Liver (tissue), 9 donors: ENCODE data around the gene ADAMTS14. TPM values are rescaled to one million over a fixed set of nuclear protein-coding genes. Genes with fewer than 3 reads are reported as not detected.

Source experiments
- DNase-seq: peaks from one replicate; pipeline ENCODE4 v3.0.0-alpha.2; 2017; ENCODE audit warnings: low spot score
- H3K27ac ChIP-seq, 2 donors: one replicate each; pipeline ENCODE4 v1.7.0; 2013; ENCODE audit warnings: inconsistent platforms in 2 of 2, low read length in 2 of 2, control low read depth in 1 of 2, low read depth in 1 of 2, mild to moderate bottlenecking in 1 of 2
- H3K27me3 ChIP-seq, 4 donors: one replicate each; pipeline versions ENCODE4 v1.6.1 to v1.7.0; 2013; ENCODE audit warnings: low read length in 3 of 4, inconsistent platforms in 1 of 4, mild to moderate bottlenecking in 1 of 4, moderate library complexity in 1 of 4; ENCODE audit not compliant: control insufficient read depth in 4 of 4, insufficient read depth in 4 of 4
- H3K36me3 ChIP-seq, 4 donors: one replicate each; pipeline versions ENCODE4 v1.6.1 to v1.7.0; 2013; ENCODE audit warnings: low read length in 3 of 4, mild to moderate bottlenecking in 3 of 4, low read depth in 1 of 4, moderate library complexity in 1 of 4; ENCODE audit not compliant: control insufficient read depth in 4 of 4, insufficient read depth in 3 of 4
- H3K4me1 ChIP-seq, 4 donors: one replicate each; pipeline versions ENCODE4 v1.6.1 to v1.7.0; 2013; ENCODE audit warnings: low read length in 3 of 4, mild to moderate bottlenecking in 3 of 4, moderate library complexity in 1 of 4; ENCODE audit not compliant: control insufficient read depth in 4 of 4, insufficient read depth in 4 of 4
- H3K4me3 ChIP-seq, 3 donors: one replicate each; pipeline versions ENCODE4 v1.6.1 to v1.7.0; 2013; ENCODE audit warnings: low read length in 3 of 3, control low read depth in 1 of 3, low read depth in 1 of 3, mild to moderate bottlenecking in 1 of 3
- H3K9ac ChIP-seq, 2 donors: one replicate each; pipeline ENCODE4 v1.7.0; 2013; ENCODE audit warnings: low read length in 2 of 2, mild to moderate bottlenecking in 2 of 2, moderate library complexity in 2 of 2, control low read depth in 1 of 2, low read depth in 1 of 2
- H3K9me3 ChIP-seq, 4 donors: one replicate each; pipeline versions ENCODE4 v1.6.1 to v1.7.0; 2013; ENCODE audit warnings: low read length in 3 of 4; ENCODE audit not compliant: control insufficient read depth in 4 of 4
- CTCF ChIP-seq: fragments of 150-350 bp; IDR thresholded peaks from 2 replicates; pipeline ENCODE4 v1.5.1; 2017; ENCODE audit warnings: improper control_type of control experiment, low read depth, low read length; ENCODE audit not compliant: missing input control
- EGR1 ChIP-seq, 2 donors: IDR thresholded peaks; 2 replicates each; pipeline ENCODE4 v1.6.1; 2016 to 2018; ENCODE audit warnings: antibody characterized with exemption in 2 of 2, low read depth in 2 of 2
- FOXA2 ChIP-seq: IDR thresholded peaks from 2 replicates; pipeline ENCODE4 v1.6.1; 2016; ENCODE audit warnings: antibody characterized with exemption
- GABPA ChIP-seq, 2 donors: IDR thresholded peaks in 1 of 2; conservative IDR thresholded peaks in 1 of 2; 2 replicates each; pipeline ENCODE4 v1.6.1; 2016; ENCODE audit warnings: antibody characterized with exemption in 2 of 2, mild to moderate bottlenecking in 1 of 2, moderate library complexity in 1 of 2
- HNF4A ChIP-seq, 2 donors: conservative IDR thresholded peaks; 2 replicates each; pipeline ENCODE4 v1.6.1; 2016; ENCODE audit warnings: antibody characterized with exemption in 2 of 2, mild to moderate bottlenecking in 2 of 2
- HNF4G ChIP-seq: IDR thresholded peaks from 2 replicates; pipeline ENCODE4 v1.6.1; 2016; ENCODE audit warnings: antibody characterized with exemption
- JUND ChIP-seq, 2 donors: IDR thresholded peaks; 2 replicates each; pipeline ENCODE4 v1.6.1; 2016; ENCODE audit warnings: antibody characterized with exemption in 2 of 2
- RAD21 ChIP-seq, 2 donors: IDR thresholded peaks; 2 replicates each; pipeline ENCODE4 v1.6.1; 2016; ENCODE audit warnings: antibody characterized with exemption in 2 of 2, mild to moderate bottlenecking in 2 of 2
- RXRA ChIP-seq, 2 donors: IDR thresholded peaks; 2 replicates each; pipeline ENCODE4 v1.6.1; 2017 to 2018; ENCODE audit warnings: antibody characterized with exemption in 2 of 2, mild to moderate bottlenecking in 1 of 2
- SP1 ChIP-seq: IDR thresholded peaks from 2 replicates; pipeline ENCODE4 v1.6.1; 2018; ENCODE audit warnings: antibody characterized with exemption, mild to moderate bottlenecking
- YY1 ChIP-seq: IDR thresholded peaks from 2 replicates; pipeline ENCODE4 v1.6.1; 2016; ENCODE audit warnings: antibody characterized with exemption, mild to moderate bottlenecking
- WGBS: extraction: QIAGEN DNeasy Blood & Tissue Kit; methylation state at CpG from one replicate; pipeline ENCODE4 v1.1.7; 2013; 5-methylcytosine and 5-hydroxymethylcytosine counted together
- polyA plus RNA-seq, 2 donors: library from polyadenylated mRNA; stranded (reverse) in 1 of 2; unstranded in 1 of 2; fragments of 200-250 nt in 1 of 2; fragments of >200 nt in 1 of 2; fragmentation: Nextera tagmentation in 1 of 2; extraction: Ambion mirVana in 1 of 2; gene quantifications; one replicate each; pipeline versions ENCODE4 v1.2.1 to v1.2.3, GENCODE V29; 2013 to 2015
- total RNA-seq, 2 donors: library from RNA; depleted of rRNA; stranded (reverse); fragments of >200 nt; gene quantifications; one replicate each; pipeline ENCODE4 v1.2.3, GENCODE V29; 2014
- TF ChIP-seq, protein P1 (sequence below): IDR thresholded peaks from 2 replicates; pipeline ENCODE4 v1.6.1; 2016; ENCODE audit warnings: antibody characterized with exemption, mild to moderate bottlenecking
- TF ChIP-seq, protein P2 (sequence below): IDR thresholded peaks from 2 replicates; pipeline ENCODE4 v1.6.1; 2016; ENCODE audit warnings: antibody characterized with exemption
- TF ChIP-seq, protein P3 (sequence below): IDR thresholded peaks from 2 replicates; pipeline ENCODE4 v1.6.1; 2016; ENCODE audit warnings: antibody characterized with exemption
- donor health status: healthy.
- donor health status: healthy.
- donor health status: healthy.
- donor health status: healthy.
- donor health status: healthy.

The ADAMTS14 gene
- total and polyA plus RNA-seq, 4 donors = 0.09 to 0.33 (median 0.13) TPM

DNA sequence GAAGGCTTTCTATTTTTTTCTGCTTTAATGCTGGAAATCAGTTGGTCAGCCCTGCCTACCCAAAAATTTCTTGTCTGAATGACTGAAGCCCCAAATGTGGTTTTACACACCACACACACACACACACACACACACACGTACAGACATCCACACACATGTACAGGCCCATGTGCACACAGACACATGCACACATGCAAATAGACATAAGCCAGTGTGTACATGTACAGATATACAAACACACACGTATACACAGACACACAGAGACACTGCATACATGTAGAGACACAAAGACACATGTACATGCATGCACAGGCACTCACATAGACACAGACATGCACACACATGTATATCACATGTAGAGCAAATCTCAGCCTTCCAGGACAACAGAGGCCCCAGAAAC is 58.6 kb downstream of the ADAMTS14 start (continued):
- TF ChIP-seq, protein P1, sequence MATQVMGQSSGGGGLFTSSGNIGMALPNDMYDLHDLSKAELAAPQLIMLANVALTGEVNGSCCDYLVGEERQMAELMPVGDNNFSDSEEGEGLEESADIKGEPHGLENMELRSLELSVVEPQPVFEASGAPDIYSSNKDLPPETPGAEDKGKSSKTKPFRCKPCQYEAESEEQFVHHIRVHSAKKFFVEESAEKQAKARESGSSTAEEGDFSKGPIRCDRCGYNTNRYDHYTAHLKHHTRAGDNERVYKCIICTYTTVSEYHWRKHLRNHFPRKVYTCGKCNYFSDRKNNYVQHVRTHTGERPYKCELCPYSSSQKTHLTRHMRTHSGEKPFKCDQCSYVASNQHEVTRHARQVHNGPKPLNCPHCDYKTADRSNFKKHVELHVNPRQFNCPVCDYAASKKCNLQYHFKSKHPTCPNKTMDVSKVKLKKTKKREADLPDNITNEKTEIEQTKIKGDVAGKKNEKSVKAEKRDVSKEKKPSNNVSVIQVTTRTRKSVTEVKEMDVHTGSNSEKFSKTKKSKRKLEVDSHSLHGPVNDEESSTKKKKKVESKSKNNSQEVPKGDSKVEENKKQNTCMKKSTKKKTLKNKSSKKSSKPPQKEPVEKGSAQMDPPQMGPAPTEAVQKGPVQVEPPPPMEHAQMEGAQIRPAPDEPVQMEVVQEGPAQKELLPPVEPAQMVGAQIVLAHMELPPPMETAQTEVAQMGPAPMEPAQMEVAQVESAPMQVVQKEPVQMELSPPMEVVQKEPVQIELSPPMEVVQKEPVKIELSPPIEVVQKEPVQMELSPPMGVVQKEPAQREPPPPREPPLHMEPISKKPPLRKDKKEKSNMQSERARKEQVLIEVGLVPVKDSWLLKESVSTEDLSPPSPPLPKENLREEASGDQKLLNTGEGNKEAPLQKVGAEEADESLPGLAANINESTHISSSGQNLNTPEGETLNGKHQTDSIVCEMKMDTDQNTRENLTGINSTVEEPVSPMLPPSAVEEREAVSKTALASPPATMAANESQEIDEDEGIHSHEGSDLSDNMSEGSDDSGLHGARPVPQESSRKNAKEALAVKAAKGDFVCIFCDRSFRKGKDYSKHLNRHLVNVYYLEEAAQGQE = no peak
- TF ChIP-seq EGR1 (IDR thresholded peaks at IDR 0.05; ENCODE audit: low read depth in 2 of 2) (no peak), FOXA2 (no peak)

GRCh38 chr10:70732569-70732968 is 60.3 kb downstream of the ADAMTS14 start:
- Histone ChIP-seq H3K9me3 (no peaks in the 10 kb centered on the region), H3K9ac (no peak overlapping the region), H3K36me3 (no peaks in the 10 kb centered on the region), H3K27me3 (no peaks in the 10 kb centered on the region), H3K27ac (no peak overlapping the region), H3K4me3 (no peak overlapping the region), H3K4me1 (no peaks in the 10 kb centered on the region)
- TF ChIP-seq JUND (IDR thresholded peaks at IDR 0.05) = no peak
- no peak for TF ChIP-seq EGR1 (IDR thresholded peaks at IDR 0.05; ENCODE audit: low read depth in 2 of 2)
- TF ChIP-seq, protein P2, sequence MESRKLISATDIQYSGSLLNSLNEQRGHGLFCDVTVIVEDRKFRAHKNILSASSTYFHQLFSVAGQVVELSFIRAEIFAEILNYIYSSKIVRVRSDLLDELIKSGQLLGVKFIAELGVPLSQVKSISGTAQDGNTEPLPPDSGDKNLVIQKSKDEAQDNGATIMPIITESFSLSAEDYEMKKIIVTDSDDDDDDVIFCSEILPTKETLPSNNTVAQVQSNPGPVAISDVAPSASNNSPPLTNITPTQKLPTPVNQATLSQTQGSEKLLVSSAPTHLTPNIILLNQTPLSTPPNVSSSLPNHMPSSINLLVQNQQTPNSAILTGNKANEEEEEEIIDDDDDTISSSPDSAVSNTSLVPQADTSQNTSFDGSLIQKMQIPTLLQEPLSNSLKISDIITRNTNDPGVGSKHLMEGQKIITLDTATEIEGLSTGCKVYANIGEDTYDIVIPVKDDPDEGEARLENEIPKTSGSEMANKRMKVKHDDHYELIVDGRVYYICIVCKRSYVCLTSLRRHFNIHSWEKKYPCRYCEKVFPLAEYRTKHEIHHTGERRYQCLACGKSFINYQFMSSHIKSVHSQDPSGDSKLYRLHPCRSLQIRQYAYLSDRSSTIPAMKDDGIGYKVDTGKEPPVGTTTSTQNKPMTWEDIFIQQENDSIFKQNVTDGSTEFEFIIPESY = no peak
- 94% methylated on average over 4 of the region's 4 CpGs for WGBS
- DNase-seq = no peak

DNA sequence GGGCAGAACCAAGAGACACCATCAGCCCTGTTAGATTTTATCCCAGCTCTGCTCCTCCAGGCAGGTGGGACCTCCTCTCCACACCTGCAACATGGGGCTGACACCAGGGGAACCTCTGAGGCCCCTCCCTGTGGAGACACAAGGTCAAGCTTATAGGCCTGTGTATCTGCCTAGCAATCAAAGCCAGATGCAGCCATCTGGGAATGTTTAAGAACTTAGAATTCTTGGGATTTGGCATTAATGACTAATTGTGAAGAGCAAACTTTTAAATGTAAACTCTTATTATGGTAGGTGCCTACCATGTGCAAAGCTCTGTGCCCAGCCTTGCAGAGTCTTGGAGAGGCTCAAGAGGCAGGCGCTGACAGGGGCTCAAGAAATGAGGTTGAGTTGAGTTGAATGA is 60.7 kb downstream of the ADAMTS14 start:
- no peak for DNase-seq
- H3K36me3 ChIP-seq = no peaks in the 10 kb centered on the region
- TF ChIP-seq, protein P3, sequence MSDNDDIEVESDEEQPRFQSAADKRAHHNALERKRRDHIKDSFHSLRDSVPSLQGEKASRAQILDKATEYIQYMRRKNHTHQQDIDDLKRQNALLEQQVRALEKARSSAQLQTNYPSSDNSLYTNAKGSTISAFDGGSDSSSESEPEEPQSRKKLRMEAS = no peak
- TF ChIP-seq YY1 (no peak), HNF4G (no peak)
- H3K27me3 ChIP-seq = no peaks in the 10 kb centered on the region
- no peak overlapping the region for H3K27ac ChIP-seq
- no peaks in the 10 kb centered on the region for H3K4me1 ChIP-seq
- no peaks in the 10 kb centered on the region for H3K9me3 ChIP-seq
- no peak overlapping the region for H3K4me3 ChIP-seq
- WGBS = 96% methylated on average over 1 of the region's 1 CpG
- H3K9ac ChIP-seq = no peak overlapping the region

GRCh38 chr10:70735161-70735560 is 62.9 kb downstream of the ADAMTS14 start:
- WGBS = 82% methylated on average over 3 of the region's 3 CpGs
- Histone ChIP-seq H3K4me1 (no peaks in the 10 kb centered on the region), H3K36me3 (no peaks in the 10 kb centered on the region), H3K27ac (no peak overlapping the region), H3K4me3 (no peak overlapping the region), H3K27me3 (no peaks in the 10 kb centered on the region), H3K9me3 (no peaks in the 10 kb centered on the region), H3K9ac (no peak overlapping the region)
- no peak for DNase-seq
- no peak for TF ChIP-seq GABPA (IDR thresholded peaks at IDR 0.05 in 1 of 2, conservative IDR thresholded peaks at IDR 0.05 in 1 of 2)
- TF ChIP-seq HNF4A (conservative IDR thresholded peaks at IDR 0.05) = no peak
- TF ChIP-seq RAD21 (IDR thresholded peaks at IDR 0.05) = no peak
- no peak for TF ChIP-seq EGR1 (IDR thresholded peaks at IDR 0.05; ENCODE audit: low read depth in 2 of 2)
- no peak for TF ChIP-seq YY1
- TF ChIP-seq SP1 = no peak
- TF ChIP-seq, protein P1 = no peak
- no peak for TF ChIP-seq RXRA (IDR thresholded peaks at IDR 0.05)
- TF ChIP-seq, protein P3 = no peak
- TF ChIP-seq CTCF = no peak
